Subcutaneous adipose tissue (tissue), 4 donors: ENCODE measurements around the gene KRT81. TPM values are rescaled to one million over a fixed set of nuclear protein-coding genes. Genes with fewer than 3 reads are reported as not detected.

Experiments
- CTCF ChIP-seq: fragments of 450-650 bp; IDR thresholded peaks from one replicate; pipeline ENCODE4 v1.5.1; 2016; ENCODE audit warnings: low read depth, mild to moderate bottlenecking, control low read depth, antibody characterized with exemption, moderate library complexity
- total RNA-seq, 4 donors: library from RNA; depleted of rRNA; stranded (reverse); fragments of >200 nt; gene quantifications; one replicate each; pipeline ENCODE4 v1.1.0, GENCODE V29; 2016

Gene KRT81
- total RNA-seq, 4 donors from 2014 or later = not detected

GRCh38 chr12:52316701-52317100, 25.4 kb upstream of the KRT81 start:
- no peak for TF ChIP-seq CTCF

GRCh38 chr12:52316290-52316689, 25.0 kb upstream of the KRT81 start:
- TF ChIP-seq CTCF = no peak

GRCh38 chr12:52314511-52314910, 23.2 kb upstream of the KRT81 start:
- TF ChIP-seq CTCF = no peak

GRCh38 chr12:52313926-52314325, 22.6 kb upstream of the KRT81 start:
- TF ChIP-seq CTCF = no peak

- no peak for TF ChIP-seq CTCF
Observed at GRCh38 chr12:52313461-52313860, 22.1 kb upstream of the KRT81 start.

- TF ChIP-seq CTCF = no peak
Observed at GRCh38 chr12:52312086-52312485, 20.8 kb upstream of the KRT81 start.

- no peak for TF ChIP-seq CTCF
Observed at GRCh38 chr12:52311285-52311648, 19.9 kb upstream of the KRT81 start.
